Activated naive CD8-positive, alpha-beta T cell treated with anti-CD3 and anti-CD28 coated beads, Interleukin-2, amount 10 ng/mL, durations not matched to agents 7 days and 5 days (primary cell): Measurements from ENCODE around the gene SNHG17. TPM values are rescaled to one million over a fixed set of nuclear protein-coding genes. Genes with fewer than 3 reads are reported as not detected.

ENCODE experiments used
- ATAC-seq: fragments of 150-1000 bp; cut with Tn5 transposase; one replicate; pipeline ENCODE4 v1.10.0; 2021; ENCODE audit warnings: low read depth, moderate library complexity
- POLR2A ChIA-PET: fragments of 350-600 bp; sonication (Branson Sonifier 250); formaldehyde crosslinking; loops from one replicate; lab custom pipeline; 2021; ENCODE audit warnings: antibody characterized with exemption; lab: Charles Lee
- DNase-seq: peaks from one replicate; pipeline ENCODE4 v3.0.0; 2021
- H3K27ac Mint-ChIP-seq: one replicate; pipeline ENCODE4 v1.8.0; 2022; ENCODE audit warnings: mild to moderate bottlenecking, mixed read lengths
- H3K27me3 Mint-ChIP-seq: one replicate; pipeline ENCODE4 v1.8.0; 2022; ENCODE audit warnings: mild to moderate bottlenecking, moderate library complexity, mixed read lengths
- H3K36me3 Mint-ChIP-seq: one replicate; pipeline ENCODE4 v1.8.0; 2021; ENCODE audit warnings: mild to moderate bottlenecking, mixed read lengths
- H3K4me1 Mint-ChIP-seq: one replicate; pipeline ENCODE4 v1.8.0; 2021; ENCODE audit warnings: mixed read lengths
- H3K4me3 Mint-ChIP-seq: one replicate; pipeline ENCODE4 v1.8.0; 2022; ENCODE audit warnings: mild to moderate bottlenecking, moderate library complexity, mixed read lengths
- H3K9me3 Mint-ChIP-seq: one replicate; pipeline ENCODE4 v1.8.0; 2021; ENCODE audit warnings: mixed read lengths
- total RNA-seq, 2 experiments: library from RNA; stranded (reverse); gene quantifications; one replicate each; pipeline ENCODE4 v1.2.3, GENCODE V29; 2021

Gene SNHG17
- total RNA-seq, 2 experiments from 2014 or later = 70.9 to 74.4 TPM

GRCh38 chr20:38373231-38373867 lies 61.8 kb downstream of the SNHG17 start:
- Mint-ChIP-seq H3K4me1 (no peaks in the 10 kb centered on the region), H3K9me3 (no peaks in the 10 kb centered on the region), H3K36me3 (no peaks in the 10 kb centered on the region), H3K27me3 (peaks cover 11% of the 10 kb centered on the region), H3K27ac (no peak overlapping the region), H3K4me3 (no peak overlapping the region)
- no peak for DNase-seq
- no peak for ATAC-seq
- POLR2A ChIA-PET = no interaction called here

GRCh38 chr20:38372806-38373205 lies 62.3 kb downstream of the SNHG17 start:
- no peak overlapping the region for H3K4me3 Mint-ChIP-seq
- no peaks in the 10 kb centered on the region for H3K4me1 Mint-ChIP-seq
- POLR2A ChIA-PET = no interaction called here
- no peaks in the 10 kb centered on the region for H3K36me3 Mint-ChIP-seq
- H3K9me3 Mint-ChIP-seq = no peaks in the 10 kb centered on the region
- ATAC-seq = no peak
- peaks cover 11% of the 10 kb centered on the region for H3K27me3 Mint-ChIP-seq
- H3K27ac Mint-ChIP-seq = no peak overlapping the region
- no peak for DNase-seq

Other genes starting within 250 kb of the SNHG17 start
- gene KIAA1755, start 174.6 kb downstream of the SNHG17 start, total RNA-seq = not detected
- not detected for gene BPI, start 131.2 kb downstream of the SNHG17 start, total RNA-seq
- not detected for gene LBP, start 88.8 kb downstream of the SNHG17 start, total RNA-seq
- 10 to 100 TPM; 36.2 to 39.7 TPM for gene RALGAPB, start 37.5 kb upstream of the SNHG17 start, total RNA-seq
- gene ADIG, start 145.9 kb upstream of the SNHG17 start, total RNA-seq = not detected
- gene ARHGAP40, start 166.5 kb upstream of the SNHG17 start, total RNA-seq = not detected